PC-3 (cell line): Measurements from ENCODE around the gene ZNF385C. TPM values are rescaled to one million over a fixed set of nuclear protein-coding genes. Genes with fewer than 3 reads are reported as not detected.

Experiments
- ATAC-seq: fragments of 200-7000 bp; cut with Tn5 transposase; 2 replicates; pipeline ENCODE4 v1.9.1; 2020; ENCODE audit warnings: mild to moderate bottlenecking, moderate library complexity
- BruUV-seq: library from RNA; stranded (reverse); fragments of 400-500 nt; replicated peaks from 2 replicates; lab custom pipeline; 2021; lab: Mats Ljungman, UMichigan
- CTCF ChIA-PET: fragments of 300-600 bp; sonication (Branson Sonifier 250); formaldehyde crosslinking; loops from one replicate; lab custom pipeline; 2022; ENCODE audit warnings: antibody characterized with exemption; lab: Charles Lee
- POLR2A ChIA-PET: fragments of 300-600 bp; sonication (Branson Sonifier 250); formaldehyde crosslinking; loops from one replicate; lab custom pipeline; 2022; ENCODE audit warnings: antibody characterized with exemption; ENCODE audit not compliant: unreplicated experiment; lab: Charles Lee
- DNase-seq: peaks from one replicate; pipeline ENCODE4 v3.0.0-alpha.2; 2015
- H2AFZ ChIP-seq: fragments of 300-600 bp; sonication (generic); 2 replicates; pipeline ENCODE4 v1.6.0; 2016; ENCODE audit warnings: antibody characterized with exemption, low read length
- H3F3A ChIP-seq: fragments of 300-600 bp; sonication (generic); one replicate; pipeline ENCODE4 v1.6.0; 2017; ENCODE audit warnings: antibody characterized with exemption, low read length, control low read depth, mild to moderate bottlenecking; ENCODE audit not compliant: unreplicated experiment
- H3K27ac ChIP-seq: fragments of 300-600 bp; sonication (generic); 2 replicates; pipeline ENCODE4 v1.5.1; 2016; ENCODE audit warnings: mild to moderate bottlenecking, low read length
- H3K27me3 ChIP-seq: fragments of 300-600 bp; sonication (generic); 2 replicates; pipeline ENCODE4 v1.6.1; 2016; ENCODE audit warnings: low read length, mixed read lengths
- H3K36me3 ChIP-seq: fragments of 300-600 bp; sonication (generic); 2 replicates; pipeline ENCODE4 v1.6.1; 2016; ENCODE audit warnings: low read depth, mixed run types, low read length, mixed read lengths
- H3K4me1 ChIP-seq: fragments of 300-600 bp; sonication (generic); 2 replicates; pipeline ENCODE4 v1.5.1; 2016; ENCODE audit warnings: low read length; ENCODE audit not compliant: insufficient read depth
- H3K4me2 ChIP-seq: fragments of 300-600 bp; sonication (generic); 2 replicates; pipeline ENCODE4 v1.6.0; 2016; ENCODE audit warnings: low read length
- H3K4me3 ChIP-seq: fragments of 300-600 bp; sonication (generic); 2 replicates; pipeline ENCODE4 v1.5.1; 2016; ENCODE audit warnings: mild to moderate bottlenecking, low read length, mixed read lengths
- H3K79me2 ChIP-seq: fragments of 300-600 bp; sonication (generic); 2 replicates; pipeline ENCODE4 v1.6.1; 2017; ENCODE audit warnings: low read length, mixed read lengths
- H3K9ac ChIP-seq: fragments of 300-600 bp; sonication (generic); 2 replicates; pipeline ENCODE4 v1.6.0; 2016; ENCODE audit warnings: mild to moderate bottlenecking, low read length
- H3K9me2 ChIP-seq: fragments of 300-600 bp; sonication (generic); replicated peaks from 2 replicates; pipeline ENCODE4 v1.6.1; 2016; ENCODE audit warnings: mixed run types, low read length, mixed read lengths
- H3K9me3 ChIP-seq: fragments of 300-600 bp; sonication (generic); 2 replicates; pipeline ENCODE4 v1.6.1; 2016; ENCODE audit warnings: low read length, mixed read lengths
- H4K20me1 ChIP-seq: fragments of 300-600 bp; sonication (generic); 2 replicates; pipeline ENCODE4 v1.6.1; 2016; ENCODE audit warnings: low read length, mixed read lengths
- EZH2 ChIP-seq: fragments of 300-600 bp; sonication (generic); IDR thresholded peaks from one replicate; pipeline ENCODE4 v1.6.1; 2017; ENCODE audit warnings: antibody characterized with exemption, mild to moderate bottlenecking, low read length; ENCODE audit not compliant: unreplicated experiment
- EZH2phosphoT487 ChIP-seq: fragments of 300-600 bp; sonication (generic); IDR thresholded peaks from 2 replicates; pipeline ENCODE4 v1.6.1; 2018; ENCODE audit warnings: mild to moderate bottlenecking, antibody characterized with exemption, low read length, borderline replicate concordance
- intact Hi-C: fragments of 100-400 bp; cut with micrococcal nuclease; formaldehyde crosslinking; loops from 2 replicates; pipeline ENCODE4 v1.9.0; 2023
- total RNA-seq: library from RNA; depleted of rRNA; stranded (reverse); fragments of >200 nt; gene quantifications from 2 replicates; pipeline ENCODE4 v1.2.3, GENCODE V29; 2014
- TF ChIP-seq, protein P1 (sequence below): fragments of 300-600 bp; sonication (generic); conservative IDR thresholded peaks from 2 replicates; pipeline ENCODE4 v1.5.1; 2017; ENCODE audit warnings: antibody characterized with exemption, low read depth, mild to moderate bottlenecking, low read length

The ZNF385C gene
- total RNA-seq, 1 experiment from 2014 or later, result 0.04 TPM

DNA sequence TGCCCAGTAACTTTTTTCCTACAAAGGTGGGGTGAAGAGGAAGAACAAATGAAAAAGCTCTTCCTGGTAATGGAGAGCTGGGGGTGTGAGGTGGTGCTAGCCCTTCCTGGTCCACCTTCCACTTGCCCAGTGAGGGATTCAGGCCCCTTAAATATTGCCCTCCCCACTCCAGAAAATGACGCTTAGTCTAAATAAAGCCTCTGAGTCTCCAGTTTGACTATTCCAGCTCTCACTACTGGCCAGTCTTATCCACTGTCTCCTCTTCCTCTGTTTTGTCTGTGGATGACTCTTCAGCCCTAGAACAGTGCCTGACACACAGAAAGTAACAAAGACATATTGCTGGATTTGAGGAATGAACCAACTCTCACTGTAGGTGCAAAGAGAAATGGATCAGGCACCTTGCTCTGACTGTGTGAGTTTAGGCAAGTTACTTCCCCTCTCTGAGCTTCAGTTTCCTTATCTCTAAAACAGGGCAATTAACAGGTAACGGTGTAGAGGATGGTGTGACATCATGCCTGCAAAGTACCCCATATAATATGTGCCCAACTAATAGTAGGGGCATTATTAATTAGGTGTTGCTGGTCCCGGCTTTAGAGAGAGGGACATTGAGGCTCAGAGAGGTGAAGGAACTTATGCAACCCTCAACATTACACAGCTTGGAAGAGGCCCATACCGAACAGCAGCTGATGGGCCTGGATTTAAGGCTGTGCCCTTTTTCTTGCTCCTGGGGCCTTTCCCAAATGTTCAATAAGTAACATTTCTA, 21.3 kb downstream of the ZNF385C start:
- no peaks in the 10 kb centered on the region for H3F3A ChIP-seq
- DNase-seq, result no peak
- ChIA-PET CTCF (no interaction called here), POLR2A (interaction anchor here (0.7 kb wide), 1 partner anchor 175 kb away, joined by 4 read pairs; no protein-coding TSS in a partner anchor)
- H4K20me1 ChIP-seq, result no peaks in the 10 kb centered on the region
- H3K9me3 ChIP-seq, result no peaks in the 10 kb centered on the region
- no peak for TF ChIP-seq EZH2
- no peak for TF ChIP-seq EZH2phosphoT487
- no peaks in the 10 kb centered on the region for H3K9me2 ChIP-seq
- no TSS peak for BruUV-seq
- no peak overlapping the region for H3K4me3 ChIP-seq
- H3K36me3 ChIP-seq, result no peaks in the 10 kb centered on the region
- H3K4me2 ChIP-seq, result no peak overlapping the region
- H2AFZ ChIP-seq, result no peak overlapping the region
- intact Hi-C loops, result no loop called here
- 0 out of 2 replicates have a peak, but pooled peaks cover 3% of the 10 kb centered on the region for H3K27me3 ChIP-seq
- H3K4me1 ChIP-seq, result 0 out of 2 replicates have a peak, but pooled peaks cover 2% of the 10 kb centered on the region
- no peaks in the 10 kb centered on the region for H3K79me2 ChIP-seq
- H3K27ac ChIP-seq, result no peak overlapping the region
- ATAC-seq, result no peak
- H3K9ac ChIP-seq, result no peak overlapping the region

DNA sequence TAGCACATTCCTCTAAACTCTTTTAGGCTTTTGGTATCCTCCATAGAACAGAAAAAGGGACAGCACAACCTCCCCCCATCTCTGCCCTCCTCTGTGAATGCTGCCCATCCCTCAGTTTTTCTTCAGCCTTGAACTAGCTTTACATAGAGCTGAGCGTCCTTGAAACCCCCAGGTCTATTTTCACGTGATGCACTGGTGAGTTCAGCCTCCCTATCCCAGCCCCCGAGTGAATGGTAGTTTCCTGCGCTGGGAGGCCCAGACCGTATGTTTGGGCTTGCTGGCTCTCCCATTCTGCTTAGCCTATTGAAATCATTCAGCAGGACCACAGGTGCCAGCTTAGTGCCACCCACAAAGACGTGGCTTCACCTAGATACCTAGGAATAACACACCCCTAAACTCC, 22.5 kb downstream of the ZNF385C start:
- Histone ChIP-seq H3K9me3 (no peaks in the 10 kb centered on the region), H3K4me3 (no peak overlapping the region), H3K27ac (no peak overlapping the region), H3K36me3 (no peaks in the 10 kb centered on the region), H3K79me2 (no peaks in the 10 kb centered on the region), H2AFZ (no peak overlapping the region), H3K4me2 (no peak overlapping the region), H3K27me3 (0 out of 2 replicates have a peak, but pooled peaks cover 8% of the 10 kb centered on the region), H3K9ac (no peak overlapping the region), H3K9me2 (no peaks in the 10 kb centered on the region), H3F3A (no peaks in the 10 kb centered on the region), H4K20me1 (no peaks in the 10 kb centered on the region), H3K4me1 (no peaks in the 10 kb centered on the region)
- POLR2A ChIA-PET, result interaction anchor here (0.6 kb wide), 1 partner anchor 143 kb away, joined by 12 read pairs; no protein-coding TSS in a partner anchor
- intact Hi-C loops, result no loop called here
- TF ChIP-seq, protein P1, sequence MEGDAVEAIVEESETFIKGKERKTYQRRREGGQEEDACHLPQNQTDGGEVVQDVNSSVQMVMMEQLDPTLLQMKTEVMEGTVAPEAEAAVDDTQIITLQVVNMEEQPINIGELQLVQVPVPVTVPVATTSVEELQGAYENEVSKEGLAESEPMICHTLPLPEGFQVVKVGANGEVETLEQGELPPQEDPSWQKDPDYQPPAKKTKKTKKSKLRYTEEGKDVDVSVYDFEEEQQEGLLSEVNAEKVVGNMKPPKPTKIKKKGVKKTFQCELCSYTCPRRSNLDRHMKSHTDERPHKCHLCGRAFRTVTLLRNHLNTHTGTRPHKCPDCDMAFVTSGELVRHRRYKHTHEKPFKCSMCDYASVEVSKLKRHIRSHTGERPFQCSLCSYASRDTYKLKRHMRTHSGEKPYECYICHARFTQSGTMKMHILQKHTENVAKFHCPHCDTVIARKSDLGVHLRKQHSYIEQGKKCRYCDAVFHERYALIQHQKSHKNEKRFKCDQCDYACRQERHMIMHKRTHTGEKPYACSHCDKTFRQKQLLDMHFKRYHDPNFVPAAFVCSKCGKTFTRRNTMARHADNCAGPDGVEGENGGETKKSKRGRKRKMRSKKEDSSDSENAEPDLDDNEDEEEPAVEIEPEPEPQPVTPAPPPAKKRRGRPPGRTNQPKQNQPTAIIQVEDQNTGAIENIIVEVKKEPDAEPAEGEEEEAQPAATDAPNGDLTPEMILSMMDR, result no peak
- CTCF ChIA-PET, result no interaction called here
- no peak for DNase-seq
- no peak for ATAC-seq
- no TSS peak for BruUV-seq

DNA sequence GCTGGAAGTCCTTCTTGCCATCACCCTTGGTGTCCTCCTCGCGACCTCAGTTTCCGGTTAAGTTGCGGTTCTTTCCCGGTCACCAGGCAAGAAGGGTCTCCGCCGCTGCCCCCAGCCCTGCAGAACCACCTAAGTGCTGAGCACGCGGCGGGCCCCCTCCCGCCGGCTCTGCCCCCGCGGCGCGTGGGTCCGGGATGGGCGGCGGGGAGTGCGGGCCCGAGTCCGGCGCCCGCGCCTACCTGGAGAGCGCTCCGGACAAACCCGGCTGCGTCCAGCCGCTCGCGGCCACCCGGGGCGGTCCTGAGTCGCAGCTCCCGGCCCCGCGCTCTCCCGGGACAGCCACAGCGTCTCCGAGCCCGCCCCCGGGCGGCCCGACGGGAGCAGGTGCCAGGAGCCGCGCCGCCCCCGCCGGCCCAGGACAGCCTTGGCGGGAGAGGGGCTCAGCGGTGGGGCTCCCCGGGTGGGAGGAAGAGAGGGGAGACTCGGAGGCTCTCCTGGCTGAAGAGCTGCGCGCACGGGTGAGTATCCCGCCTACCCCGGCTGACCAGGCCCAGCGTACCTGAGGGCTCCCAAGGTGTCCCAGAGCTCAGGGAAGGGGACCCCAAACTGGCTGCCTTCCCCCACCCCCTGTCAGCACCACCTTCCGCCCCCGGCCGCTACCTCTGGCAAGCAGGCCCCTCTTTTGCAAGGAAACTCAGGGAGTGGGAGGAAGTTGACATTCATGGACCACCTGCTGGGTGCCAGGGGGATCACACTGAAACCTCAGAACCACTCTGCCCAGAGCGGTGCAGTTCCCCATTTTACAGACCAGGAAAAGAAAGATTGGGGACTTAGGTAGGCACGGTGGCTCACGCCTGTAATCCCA, 25.7 kb downstream of the ZNF385C start:
- Histone ChIP-seq H3K9me3 (no peaks in the 10 kb centered on the region), H3K9ac (no peak overlapping the region), H3F3A (no peaks in the 10 kb centered on the region), H3K27me3 (0 out of 2 replicates have a peak, but pooled peaks cover 8% of the 10 kb centered on the region), H3K9me2 (no peaks in the 10 kb centered on the region), H3K4me3 (peak overlapping the region; percentile 40; the same call in 1 of the 2 replicates), H2AFZ (peak overlapping the region; percentile 57; the same call in 1 of the 2 replicates), H3K36me3 (no peaks in the 10 kb centered on the region), H4K20me1 (no peaks in the 10 kb centered on the region), H3K79me2 (no peaks in the 10 kb centered on the region), H3K27ac (no peak overlapping the region), H3K4me1 (no peaks in the 10 kb centered on the region), H3K4me2 (peak overlapping the region; percentile 63)
- ChIA-PET POLR2A (no interaction called here), CTCF (interaction anchor here (0.5 kb wide), 1 partner anchor 24 kb away, joined by 8 read pairs; no protein-coding TSS in a partner anchor)
- DNase-seq (no peak), ATAC-seq (peak; percentile 49; the same call in 1 of the 2 replicates)
- intact Hi-C loops, result no loop called here
- BruUV-seq, result no TSS peak
- TF ChIP-seq EZH2 (no peak), EZH2phosphoT487 (no peak)
- TF ChIP-seq, protein P1, result no peak
